Myocyte (in vitro differentiated cells): ENCODE measurements around the gene TRAF5. TPM values are rescaled to one million over a fixed set of nuclear protein-coding genes. Genes with fewer than 3 reads are reported as not detected.
A peak's percentile ranks its signal among the peaks of the same experiment; 100 is the strongest.
"Not testable (repeated sequence)": the region's sequence is repeated elsewhere in the genome, so short reads cannot be mapped to it uniquely, and the experiment has no call there.

ENCODE experiments used
- DNase-seq: peaks from one replicate; pipeline ENCODE4 v3.0.0-alpha.2; 2012; ENCODE audit warnings: low read depth
- total RNA-seq: library from RNA; depleted of rRNA; stranded (reverse); fragments of >200 nt; gene quantifications from 2 replicates; pipeline ENCODE4 v1.2.3, GENCODE V29; 2014

The TRAF5 gene
- total RNA-seq, 1 donor from 2014 or later, result 19.8 TPM

- peak; percentile 18 for DNase-seq
Measured at GRCh38 chr1:211377539-211378450, 51.2 kb downstream of the TRAF5 start.

DNA sequence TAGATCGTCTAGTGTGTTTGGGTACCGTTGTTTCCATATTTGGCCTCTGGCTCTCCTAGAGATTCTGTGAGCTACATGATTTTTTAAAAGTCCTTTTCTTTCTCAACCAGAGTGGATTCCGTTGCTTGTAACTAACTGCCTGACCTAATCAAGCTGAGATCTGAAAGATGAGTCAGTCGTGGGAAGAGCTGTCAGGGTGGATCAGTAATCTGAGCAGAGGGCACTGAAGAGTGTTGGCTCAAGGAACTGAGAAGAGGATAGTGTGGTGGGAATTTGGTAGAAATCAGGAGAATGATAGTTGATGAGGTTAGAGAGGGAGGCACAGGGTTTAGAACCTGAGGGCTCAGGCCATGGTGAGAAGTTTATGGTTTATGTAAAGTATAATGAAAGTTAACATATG, 52.2 kb downstream of the TRAF5 start:
- peak; percentile 75 for DNase-seq

- no peak for DNase-seq
Measured at GRCh38 chr1:211379446-211379845, 52.8 kb downstream of the TRAF5 start.

DNA sequence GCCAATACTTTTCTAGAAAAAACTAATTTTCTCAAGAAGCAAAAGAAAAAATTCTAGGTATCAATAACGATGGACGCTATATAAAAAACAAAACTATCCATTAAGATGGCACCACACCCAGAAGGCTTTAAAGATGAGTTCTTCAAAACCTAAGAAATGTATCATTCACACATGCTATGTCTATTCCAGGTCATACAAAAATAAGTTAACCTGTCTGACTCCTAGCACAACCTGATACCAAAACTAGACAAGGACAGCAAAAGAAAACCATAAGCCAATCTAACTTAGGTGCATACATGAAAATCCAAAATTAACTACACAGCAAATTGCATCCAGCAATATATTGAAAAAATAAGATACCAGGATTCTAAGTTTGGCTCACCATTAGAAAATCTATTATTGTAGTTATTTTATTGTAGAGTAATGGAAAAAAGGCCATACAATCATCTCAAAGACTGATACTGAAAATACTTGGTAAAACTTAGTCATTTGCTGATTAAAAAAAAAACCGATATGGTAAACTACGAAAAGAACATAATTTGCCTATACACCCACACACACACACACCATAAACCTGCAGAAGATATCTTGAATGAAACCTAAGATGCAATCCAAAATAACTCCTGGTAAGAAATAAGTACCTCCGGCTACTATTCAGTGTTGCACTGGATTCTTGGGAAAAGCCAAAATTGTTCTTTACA, 55.0 kb downstream of the TRAF5 start:
- no peak for DNase-seq

- no peak for DNase-seq
Measured at GRCh38 chr1:211382182-211382713, 55.6 kb downstream of the TRAF5 start.

DNA sequence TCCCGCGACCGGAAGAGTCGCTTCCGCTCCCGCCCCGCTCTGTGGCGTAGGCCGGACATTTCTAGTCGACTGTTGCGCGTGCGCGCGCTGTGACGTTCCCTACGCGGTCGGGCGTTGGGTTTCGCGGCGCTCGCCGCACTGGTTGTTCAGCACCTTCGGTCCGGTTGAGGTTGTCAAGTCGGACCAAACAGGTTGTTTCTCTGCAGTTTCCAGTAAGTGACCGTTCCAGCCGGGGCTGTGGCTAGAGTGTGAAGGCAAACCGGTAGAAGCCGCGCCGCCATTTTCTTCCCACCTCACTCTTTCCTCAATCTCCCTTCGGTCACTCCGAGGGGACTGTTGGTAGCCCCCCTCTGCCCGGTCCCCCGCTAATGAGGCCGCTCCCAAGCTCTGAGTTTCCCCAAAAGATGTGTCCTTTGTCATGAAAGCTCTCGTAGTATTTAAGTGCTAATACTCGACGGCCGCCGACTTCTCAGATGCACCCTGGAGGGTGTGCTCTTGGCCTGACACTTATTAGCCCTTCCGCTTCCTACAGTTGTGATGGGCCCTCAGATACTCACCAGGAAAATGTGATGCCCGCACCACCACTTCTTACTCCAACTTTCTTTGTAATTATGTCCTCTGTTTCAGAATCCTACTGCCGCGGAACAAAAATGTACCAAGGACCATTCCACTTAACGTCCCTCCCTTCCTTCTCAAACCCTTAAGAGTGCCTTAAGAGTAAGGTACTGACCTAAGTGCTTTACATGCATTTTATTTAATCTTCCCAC, 56.3 kb downstream of the TRAF5 start:
- peak; percentile 96 for DNase-seq

GRCh38 chr1:211384524-211384923, 57.9 kb downstream of the TRAF5 start:
- DNase-seq, result no peak

DNA sequence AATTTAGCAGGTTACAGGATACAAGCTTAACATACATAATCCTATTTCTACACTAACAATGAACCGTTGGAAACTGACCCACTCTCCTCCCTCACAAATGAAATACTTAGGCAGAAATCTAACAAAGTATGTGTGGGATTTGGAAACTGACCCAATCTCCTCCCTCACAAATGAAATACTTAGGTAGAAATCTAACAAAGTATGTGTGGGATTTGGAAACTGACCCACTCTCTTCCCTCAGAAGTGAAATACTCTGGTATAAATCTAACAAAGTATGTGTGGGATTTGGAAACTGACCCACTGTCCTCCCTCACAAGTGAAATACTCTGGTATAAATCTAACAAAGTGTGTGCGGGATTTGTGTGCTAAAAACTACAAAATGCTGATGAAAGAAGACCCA, 60.3 kb downstream of the TRAF5 start:
- no peak for DNase-seq

GRCh38 chr1:211390829-211391228, 64.2 kb downstream of the TRAF5 start:
- DNase-seq, result not testable (repeated sequence)

DNA sequence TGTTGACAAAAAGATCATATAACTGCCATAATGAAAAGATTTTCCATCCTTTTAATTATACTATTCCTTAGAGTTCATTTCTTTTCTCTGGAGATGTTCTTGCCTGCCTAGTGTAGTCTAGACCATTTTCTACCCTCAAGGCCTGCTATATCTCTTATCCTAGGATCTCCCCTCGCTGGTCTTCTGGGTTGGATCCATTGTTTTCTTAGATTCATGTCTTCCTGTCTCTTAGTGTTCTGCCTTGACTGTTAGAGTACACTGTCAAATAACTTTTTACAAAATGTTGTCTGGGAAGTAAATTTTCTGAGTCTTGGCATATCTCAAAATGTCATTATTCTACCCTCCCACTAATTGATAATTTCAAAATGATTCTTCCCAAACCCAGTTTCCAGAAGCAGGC, 66.6 kb downstream of the TRAF5 start:
- no peak for DNase-seq

- not testable (repeated sequence) for DNase-seq
Measured at GRCh38 chr1:211398266-211398930, 71.8 kb downstream of the TRAF5 start.

DNA sequence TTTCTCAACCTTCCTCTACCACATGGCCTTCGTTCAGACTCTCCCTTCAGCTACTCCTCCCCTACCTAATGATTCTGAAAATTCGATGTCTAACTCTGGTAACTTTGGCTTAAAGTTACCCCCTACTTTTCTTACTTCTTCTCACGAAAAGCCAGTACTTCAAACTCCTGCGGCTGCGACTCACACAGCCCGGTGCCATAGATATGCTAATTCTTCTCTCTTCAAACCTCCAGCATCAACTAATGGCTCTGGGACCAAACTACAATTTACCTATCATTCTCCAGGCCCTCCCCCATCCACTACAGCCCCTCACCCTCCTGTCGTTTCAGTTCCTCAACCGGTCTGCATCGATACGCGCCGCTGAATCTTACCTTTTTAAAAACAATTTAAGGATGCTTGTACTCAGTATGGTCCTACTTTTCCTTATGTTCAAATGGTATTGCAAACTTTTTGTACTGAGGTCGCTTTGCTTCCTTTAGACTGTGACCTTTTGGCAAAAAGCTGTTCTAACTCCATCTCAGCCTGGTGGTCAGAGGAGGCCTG, 73.3 kb downstream of the TRAF5 start:
- not testable (repeated sequence) for DNase-seq

DNA sequence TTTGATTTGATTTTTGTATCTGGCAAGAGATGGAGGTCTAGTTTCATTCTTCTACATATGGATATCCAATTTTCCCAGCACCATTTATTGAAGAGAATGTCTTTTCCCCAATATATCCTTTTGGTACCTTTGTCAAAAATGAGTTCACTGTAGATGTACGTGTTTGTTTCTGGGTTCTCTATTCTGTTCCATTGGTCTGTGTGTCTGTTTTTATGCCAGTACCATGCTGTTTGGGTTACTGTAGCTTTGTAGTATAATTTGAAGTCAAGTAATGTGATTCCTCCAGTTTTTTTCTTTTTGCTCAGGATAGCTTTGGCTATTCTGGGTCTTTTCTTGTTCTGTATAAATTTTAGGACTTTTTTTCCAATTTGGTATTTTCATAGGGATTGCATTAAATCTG, 75.1 kb downstream of the TRAF5 start:
- DNase-seq, result not testable (repeated sequence)

DNA sequence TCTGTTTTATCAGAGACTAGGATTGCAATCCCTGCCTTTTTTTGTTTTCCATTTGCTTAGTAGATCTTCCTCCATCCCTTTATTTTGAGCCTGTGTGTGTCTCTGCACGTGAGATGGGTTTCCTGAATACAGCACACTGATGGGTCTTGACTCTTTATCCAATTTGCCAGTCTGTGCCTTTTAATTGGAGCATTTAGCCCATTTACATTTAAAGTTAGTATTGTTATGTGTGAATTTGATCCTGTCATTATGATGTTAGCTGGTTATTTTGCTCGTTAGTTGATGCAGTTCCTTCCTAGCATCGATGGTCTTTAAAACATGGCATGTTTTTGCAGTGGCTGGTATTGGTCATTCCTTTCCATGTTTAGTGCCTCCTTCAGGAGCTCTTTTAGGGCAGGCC, 79.5 kb downstream of the TRAF5 start:
- not testable (repeated sequence) for DNase-seq

DNA sequence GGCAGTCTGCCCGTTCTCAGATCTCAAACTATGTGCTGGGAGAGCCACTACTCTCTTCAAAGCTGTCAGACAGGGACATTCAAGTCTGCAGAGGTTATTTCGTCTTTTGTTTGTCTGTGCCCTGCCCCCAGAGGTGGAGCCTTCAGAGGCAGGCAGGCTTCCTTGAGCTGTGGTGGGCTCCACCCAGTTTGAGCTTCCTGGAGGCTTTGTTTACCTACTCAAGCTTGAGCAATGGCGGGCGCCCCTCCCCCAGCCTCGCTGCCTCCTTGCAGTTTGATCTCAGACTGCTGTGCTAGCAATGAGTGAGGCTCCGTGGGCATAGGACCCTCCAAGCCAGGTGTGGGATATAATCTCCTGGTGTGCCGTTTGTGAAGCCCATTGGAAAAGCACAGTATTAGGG, 81.1 kb downstream of the TRAF5 start:
- not testable (repeated sequence) for DNase-seq

GRCh38 chr1:211411639-211412038, 85.0 kb downstream of the TRAF5 start:
- DNase-seq, result no peak

DNA sequence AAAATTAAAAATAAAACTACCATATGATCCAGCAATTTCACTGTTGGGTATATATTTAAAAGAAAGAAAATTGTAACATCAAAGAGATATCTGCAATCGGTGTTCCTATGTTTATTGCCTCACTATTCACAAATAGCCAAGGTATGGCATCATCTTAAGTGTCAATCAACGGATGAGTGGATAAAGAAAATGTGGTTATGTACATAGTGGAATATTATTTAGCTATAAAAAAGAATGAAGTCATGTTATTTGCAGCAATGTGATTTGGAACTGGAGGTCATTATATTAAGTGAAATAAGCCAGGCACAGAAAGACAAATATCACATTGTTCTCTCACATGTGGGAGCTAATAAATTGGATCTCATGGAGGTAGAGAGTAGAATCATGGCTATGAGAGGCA, 89.1 kb downstream of the TRAF5 start:
- no peak for DNase-seq

- peak; percentile 51 for DNase-seq
Measured at GRCh38 chr1:211416246-211416627, 89.6 kb downstream of the TRAF5 start.

DNA sequence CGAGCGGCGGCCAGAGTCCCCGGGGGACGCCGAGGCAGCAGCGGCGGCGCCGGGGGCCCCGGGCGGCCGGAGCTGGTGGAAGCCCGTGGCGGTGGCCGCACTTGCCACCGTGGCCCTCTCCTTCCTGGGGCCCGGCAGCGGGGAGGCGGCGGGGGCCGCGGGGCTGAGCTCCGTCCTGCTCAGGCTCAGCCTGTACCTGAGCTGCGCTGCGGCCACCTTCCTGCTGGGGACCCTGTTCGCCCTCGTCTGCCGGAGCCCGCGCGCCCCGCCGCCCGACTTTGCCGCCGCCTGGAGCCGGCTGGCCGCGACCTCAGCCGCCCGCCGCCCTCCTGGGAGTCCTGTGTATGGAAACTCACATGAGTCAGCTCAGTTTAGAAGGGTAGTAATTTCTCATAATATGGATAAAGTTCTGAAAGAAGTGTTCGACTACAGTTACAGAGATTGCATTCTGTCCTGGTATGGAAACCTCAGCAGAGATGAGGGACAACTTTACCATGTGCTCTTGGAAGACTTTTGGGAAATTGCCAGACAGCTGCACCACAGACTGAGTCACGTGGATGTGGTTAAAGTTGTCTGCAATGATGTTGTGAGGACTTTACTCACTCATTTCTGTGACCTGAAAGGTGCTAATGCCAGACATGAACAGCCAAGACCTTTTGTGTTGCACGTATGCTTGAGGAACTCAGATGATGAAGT, 90.1 kb downstream of the TRAF5 start:
- peak; percentile 68 for DNase-seq

GRCh38 chr1:211420389-211420788, 93.8 kb downstream of the TRAF5 start:
- DNase-seq, result peak; percentile 76
